ENCODE data around the gene PDXDC1.
"Not testable (repeated sequence)": the region's sequence is repeated elsewhere in the genome, so short reads cannot be mapped to it uniquely, and the experiment has no call there.

Gene PDXDC1

DNA sequence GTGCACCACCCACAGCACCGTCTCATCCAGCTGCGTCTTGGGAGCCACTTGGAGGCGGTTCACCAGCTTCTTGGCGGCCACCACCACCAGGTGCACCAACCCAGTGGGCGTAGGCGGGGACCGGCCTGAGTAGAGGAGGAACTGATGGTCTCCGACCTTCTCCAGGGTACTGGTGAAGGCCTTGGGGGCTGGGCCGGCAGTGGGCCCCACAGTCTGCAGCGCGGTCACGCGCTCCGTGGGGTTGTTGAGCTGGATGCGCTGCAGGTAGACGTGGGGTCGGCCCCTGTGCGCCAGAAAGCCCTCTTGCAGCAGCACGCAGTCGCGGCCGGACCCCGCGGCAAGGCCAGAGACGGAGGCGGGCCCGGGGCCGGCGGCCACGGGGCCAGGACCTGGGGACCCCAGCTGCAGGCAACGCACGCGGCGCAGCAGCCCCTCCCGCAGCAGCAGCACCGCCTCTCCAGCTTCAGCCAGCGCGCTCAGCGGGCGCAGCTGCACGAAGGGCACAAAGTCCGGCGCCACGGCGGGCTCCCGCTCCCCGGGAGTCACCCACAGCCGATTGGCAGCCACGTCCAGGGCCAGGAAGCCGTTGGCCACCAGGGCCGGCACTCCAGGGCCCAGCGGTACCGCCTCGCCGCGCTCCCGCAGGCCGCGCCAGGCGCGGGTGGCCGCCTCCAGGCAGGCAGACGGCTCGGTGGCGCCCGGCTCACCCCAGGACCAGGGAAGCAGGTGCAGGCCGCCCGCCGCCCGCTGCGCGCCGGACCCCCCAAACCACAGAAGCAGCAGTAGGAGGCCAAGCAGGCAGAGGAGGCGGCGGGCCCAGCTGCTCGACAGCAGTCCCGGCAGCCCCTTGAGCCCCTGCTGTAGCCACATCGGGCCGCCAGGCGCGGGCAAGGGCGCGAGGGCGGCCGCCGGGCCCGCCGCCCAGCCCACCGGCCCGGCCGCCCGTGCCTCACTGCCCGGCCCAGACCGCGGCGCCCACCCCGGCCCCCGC is 14.8 kb downstream of the PDXDC1 start:
- Mint-ChIP-seq H3K9me3 (peaks cover 19% of the 10 kb centered on the region), H3K27ac (peak overlapping the region in 1 of 3 experiments; percentile 52), H3K36me3 (ENCODE audit: low read depth) (peaks cover 77% of the 10 kb centered on the region)
- H3K4me3 Mint-ChIP-seq; H3K27me3 Mint-ChIP-seq (ENCODE audit: low read depth); H3K4me1 Mint-ChIP-seq: not testable (repeated sequence)

DNA sequence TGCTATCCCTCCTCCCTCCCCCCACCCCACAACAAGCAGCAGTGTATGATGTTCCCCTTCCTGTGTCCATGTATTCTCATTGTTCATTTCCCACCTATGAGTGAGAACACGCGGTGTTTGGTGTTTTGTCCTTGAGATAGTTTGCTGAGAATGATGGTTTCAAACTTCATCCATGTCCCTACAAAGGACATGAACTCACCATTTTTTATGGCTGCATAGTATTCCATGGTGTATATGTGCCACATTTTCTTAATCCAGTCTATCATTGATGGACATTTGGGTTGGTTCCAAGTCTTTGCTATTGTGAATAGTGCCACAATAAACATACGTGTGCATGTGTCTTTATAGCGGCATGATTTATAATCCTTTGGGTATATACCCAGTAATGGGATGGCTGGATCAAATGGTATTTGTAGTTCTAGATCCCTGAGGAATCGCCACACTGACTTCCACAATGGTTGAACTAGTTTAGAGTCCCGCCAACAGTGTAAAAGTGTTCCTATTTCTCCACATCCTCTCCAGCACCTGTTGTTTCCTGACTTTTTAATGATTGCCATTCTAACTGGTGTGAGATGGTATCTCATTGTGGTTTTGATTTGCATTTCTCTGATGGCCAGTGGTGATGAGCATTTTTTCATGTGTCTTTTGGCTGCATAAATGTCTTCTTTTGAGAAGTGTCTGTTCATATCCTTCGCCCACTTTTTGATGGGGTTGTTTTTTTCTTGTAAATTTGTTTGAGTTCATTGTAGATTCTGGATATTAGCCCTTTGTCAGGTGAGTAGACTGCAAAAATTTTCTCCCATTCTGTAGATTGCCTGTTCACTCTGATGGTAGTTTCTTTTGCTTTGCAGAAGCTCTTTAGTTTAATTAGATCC is 18.7 kb downstream of the PDXDC1 start:
- not testable (repeated sequence) for H3K4me3 Mint-ChIP-seq, H3K27ac Mint-ChIP-seq

DNA sequence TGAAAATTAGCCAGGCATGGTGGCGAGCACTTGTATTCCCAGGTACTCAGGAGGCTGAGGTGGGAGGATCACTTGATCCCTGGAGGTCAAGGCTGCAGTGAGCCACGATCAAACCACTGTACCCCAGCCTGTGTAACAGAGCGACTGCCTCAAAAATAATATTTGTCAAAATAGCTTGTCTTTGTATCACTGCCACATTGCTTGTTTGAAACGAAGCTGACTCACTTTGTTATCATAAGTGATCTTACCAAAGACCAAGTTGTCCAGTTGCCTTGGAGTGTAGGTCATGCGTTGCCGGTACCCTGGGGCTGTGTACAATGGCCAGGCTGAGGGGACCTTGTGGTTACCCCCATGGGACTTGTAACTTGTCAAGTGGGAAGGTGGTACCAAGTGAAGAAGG is 21.9 kb downstream of the PDXDC1 start:
- H3K4me1 Mint-ChIP-seq; H3K4me3 Mint-ChIP-seq; H3K27me3 Mint-ChIP-seq (ENCODE audit: low read depth); H3K27ac Mint-ChIP-seq: not testable (repeated sequence)
- Mint-ChIP-seq H3K9me3 (peaks cover 35% of the 10 kb centered on the region), H3K36me3 (ENCODE audit: low read depth) (peaks cover 61% of the 10 kb centered on the region)

More for the DNA sequence above, 18.7 kb downstream of the PDXDC1 start:
- Mint-ChIP-seq H3K36me3 (ENCODE audit: low read depth) (peaks cover 69% of the 10 kb centered on the region), H3K9me3 (peaks cover 35% of the 10 kb centered on the region)
- not testable (repeated sequence) for H3K27me3 Mint-ChIP-seq (ENCODE audit: low read depth); H3K4me1 Mint-ChIP-seq

DNA sequence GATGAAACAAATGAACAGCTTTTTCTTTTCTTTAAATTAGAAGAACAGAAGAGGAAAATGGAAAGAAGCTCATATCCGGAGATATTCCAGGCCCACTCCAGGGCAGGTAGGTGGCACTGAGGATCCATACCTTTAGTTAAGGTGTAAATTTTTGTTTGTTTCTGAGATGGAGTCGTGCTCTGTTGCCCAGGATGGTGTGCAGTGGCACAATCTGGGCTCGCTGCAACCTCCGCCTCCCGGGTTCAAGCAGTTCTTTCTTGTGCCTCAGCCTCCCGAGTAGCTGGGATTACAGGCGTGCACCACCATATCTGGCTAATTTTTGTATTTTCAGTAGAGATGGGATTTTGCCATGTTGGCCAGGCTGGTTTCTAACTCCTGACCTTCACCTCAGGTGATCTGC is 23.5 kb downstream of the PDXDC1 start:
- Mint-ChIP-seq H3K9me3 (peaks cover 23% of the 10 kb centered on the region), H3K36me3 (ENCODE audit: low read depth) (peaks cover 45% of the 10 kb centered on the region)
- H3K4me3 Mint-ChIP-seq; H3K4me1 Mint-ChIP-seq; H3K27ac Mint-ChIP-seq; H3K27me3 Mint-ChIP-seq (ENCODE audit: low read depth): not testable (repeated sequence)

DNA sequence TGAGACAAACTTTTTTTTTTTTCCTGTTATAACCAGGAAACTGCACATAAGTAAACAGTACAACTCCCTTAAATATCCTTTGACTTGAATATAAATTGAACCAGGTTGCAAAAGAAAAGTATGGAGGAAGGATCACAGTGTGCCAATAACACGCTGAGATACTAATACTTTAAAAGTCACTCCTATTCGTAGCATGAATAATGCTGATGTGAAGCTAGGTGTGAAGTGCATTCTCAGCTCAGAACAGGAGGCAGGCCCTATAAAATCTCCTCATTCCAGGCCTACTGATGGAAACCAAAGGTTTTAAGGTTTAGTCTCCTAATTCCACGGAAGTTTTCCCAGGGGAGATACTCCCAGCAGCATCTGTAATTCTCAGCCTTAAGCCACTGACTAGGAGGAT is 25.0 kb downstream of the PDXDC1 start:
- H3K4me1 Mint-ChIP-seq; H3K27ac Mint-ChIP-seq; H3K4me3 Mint-ChIP-seq; H3K27me3 Mint-ChIP-seq (ENCODE audit: low read depth): not testable (repeated sequence)
- Mint-ChIP-seq H3K9me3 (peaks cover 13% of the 10 kb centered on the region), H3K36me3 (ENCODE audit: low read depth) (peaks cover 43% of the 10 kb centered on the region)

DNA sequence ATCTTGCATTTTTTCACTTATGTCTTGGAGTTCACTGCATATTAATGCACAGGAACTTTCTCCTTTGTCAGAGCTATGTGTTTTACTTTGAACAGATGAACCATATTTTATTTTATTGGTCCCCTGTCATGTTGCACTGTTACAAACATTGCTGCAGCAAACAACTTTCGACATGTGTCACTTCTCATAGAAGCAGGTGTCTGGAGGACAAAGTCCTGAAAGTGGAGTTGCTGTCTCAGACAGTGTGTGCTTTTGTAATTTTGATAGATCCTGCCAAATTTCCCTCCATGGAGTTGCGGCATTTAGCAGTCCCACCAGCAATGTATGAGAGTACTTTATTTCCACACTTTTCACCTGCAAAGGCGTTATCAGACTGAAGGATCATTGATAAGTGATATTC is 27.6 kb downstream of the PDXDC1 start:
- not testable (repeated sequence) for H3K4me1 Mint-ChIP-seq; H3K4me3 Mint-ChIP-seq; H3K27me3 Mint-ChIP-seq (ENCODE audit: low read depth); H3K27ac Mint-ChIP-seq; H3K9me3 Mint-ChIP-seq
- peaks cover 43% of the 10 kb centered on the region for H3K36me3 Mint-ChIP-seq (ENCODE audit: low read depth)

DNA sequence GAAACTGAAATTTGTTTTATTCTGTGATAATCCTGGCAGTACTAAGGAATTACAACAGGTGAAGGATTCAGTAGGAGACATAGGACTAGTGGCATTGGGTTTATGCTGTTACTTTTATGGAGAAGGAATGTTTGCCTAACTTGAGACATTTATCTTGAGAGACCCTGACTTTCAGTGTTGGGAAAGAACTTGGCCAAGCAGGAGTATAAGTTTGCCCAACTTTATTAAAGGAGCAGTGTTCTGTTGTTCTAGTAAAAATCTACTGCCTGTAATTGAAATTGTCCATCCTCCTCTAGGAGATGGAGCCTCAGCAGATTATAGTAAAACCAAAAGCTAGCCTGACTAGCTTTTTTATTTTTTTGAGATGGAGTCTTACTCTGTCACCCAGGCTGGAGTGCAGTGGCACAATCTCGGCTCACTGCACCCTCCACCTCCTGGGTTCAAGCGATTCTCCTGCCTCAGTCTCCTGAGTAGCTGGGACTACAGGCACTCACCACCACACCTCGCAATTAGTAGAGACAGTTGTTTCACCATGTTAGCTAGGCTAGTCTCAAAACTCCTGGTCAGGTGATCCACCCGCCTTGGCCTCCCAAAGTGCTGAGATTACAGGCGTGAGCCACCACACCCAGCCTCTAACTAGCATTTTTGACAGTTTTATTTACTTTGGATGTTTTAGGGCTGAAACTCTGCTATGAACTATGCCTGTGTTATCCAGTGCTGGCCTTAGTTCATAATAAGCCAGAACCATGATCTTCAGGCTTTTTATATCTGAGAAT is 30.7 kb downstream of the PDXDC1 start:
- H3K36me3 Mint-ChIP-seq (ENCODE audit: low read depth) = peaks cover 51% of the 10 kb centered on the region
- H3K27me3 Mint-ChIP-seq (ENCODE audit: low read depth); H3K27ac Mint-ChIP-seq; H3K9me3 Mint-ChIP-seq; H3K4me3 Mint-ChIP-seq; H3K4me1 Mint-ChIP-seq: not testable (repeated sequence)

DNA sequence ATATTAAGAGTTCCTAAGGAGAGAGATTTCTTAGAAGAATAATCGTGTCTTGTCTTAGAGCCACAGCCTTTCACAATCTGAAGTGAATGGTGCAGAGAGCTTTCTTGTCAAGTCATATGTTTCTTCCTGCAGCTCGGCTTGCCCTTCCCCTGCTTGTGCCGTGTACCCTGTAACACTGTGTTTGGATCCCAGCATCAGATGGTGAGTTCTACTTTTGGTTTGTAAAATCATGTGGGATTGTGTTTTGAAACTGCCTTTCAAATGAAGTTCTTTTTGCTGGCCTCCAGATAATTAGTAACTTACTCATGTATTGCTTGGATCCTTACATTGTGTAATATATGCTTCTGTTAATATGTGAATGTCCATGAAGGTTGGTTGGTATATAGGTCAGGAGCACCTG is 33.8 kb downstream of the PDXDC1 start:
- Mint-ChIP-seq H3K36me3 (ENCODE audit: low read depth) (peaks cover 69% of the 10 kb centered on the region), H3K27ac (peak overlapping the region in 1 of 3 experiments; percentile 34)
- H3K4me1 Mint-ChIP-seq; H3K9me3 Mint-ChIP-seq; H3K27me3 Mint-ChIP-seq (ENCODE audit: low read depth); H3K4me3 Mint-ChIP-seq: not testable (repeated sequence)

DNA sequence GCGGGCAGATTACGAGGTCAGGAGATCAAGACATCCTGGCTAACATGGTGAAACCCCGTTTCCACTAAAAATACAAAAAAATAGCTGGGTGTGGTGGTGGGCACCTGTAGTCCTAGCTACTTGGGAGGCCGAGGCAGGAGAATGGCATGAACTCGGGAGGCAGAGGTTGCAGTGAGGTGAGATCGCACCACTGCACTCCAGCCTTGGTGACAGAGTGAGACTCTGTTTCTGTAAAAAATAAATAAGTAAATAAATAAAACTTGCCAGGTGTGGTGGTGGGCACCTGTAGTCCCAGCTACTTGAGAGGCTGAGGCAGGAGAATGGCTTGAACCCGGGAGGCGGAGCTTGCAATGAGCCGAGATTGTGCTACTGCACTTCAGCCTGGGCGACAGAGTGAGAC is 38.1 kb downstream of the PDXDC1 start:
- H3K4me3 Mint-ChIP-seq; H3K9me3 Mint-ChIP-seq; H3K27ac Mint-ChIP-seq; H3K27me3 Mint-ChIP-seq (ENCODE audit: low read depth): not testable (repeated sequence)
- H3K36me3 Mint-ChIP-seq (ENCODE audit: low read depth) = peaks cover 65% of the 10 kb centered on the region
- peaks cover 23% of the 10 kb centered on the region for H3K4me1 Mint-ChIP-seq

DNA sequence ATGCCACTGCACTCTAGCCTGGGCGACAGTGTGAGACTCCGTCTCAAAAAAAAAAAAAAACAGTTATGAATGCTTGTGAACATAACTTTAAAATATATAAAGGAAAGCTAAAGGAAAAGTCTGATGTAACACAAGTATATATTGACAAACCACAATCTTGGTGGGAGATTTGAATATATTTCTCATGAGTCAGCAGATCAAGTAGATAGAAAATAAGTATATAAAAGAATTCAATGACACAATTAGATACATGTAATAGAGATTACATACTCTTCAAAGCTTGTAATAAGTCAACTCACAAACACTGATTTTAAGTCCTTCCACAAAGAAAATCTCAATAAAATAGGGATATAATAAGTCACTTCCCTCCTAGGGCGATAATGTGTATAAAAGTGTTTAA is 40.8 kb downstream of the PDXDC1 start:
- Mint-ChIP-seq H3K4me1 (peaks cover 23% of the 10 kb centered on the region), H3K36me3 (ENCODE audit: low read depth) (peaks cover 65% of the 10 kb centered on the region)

DNA sequence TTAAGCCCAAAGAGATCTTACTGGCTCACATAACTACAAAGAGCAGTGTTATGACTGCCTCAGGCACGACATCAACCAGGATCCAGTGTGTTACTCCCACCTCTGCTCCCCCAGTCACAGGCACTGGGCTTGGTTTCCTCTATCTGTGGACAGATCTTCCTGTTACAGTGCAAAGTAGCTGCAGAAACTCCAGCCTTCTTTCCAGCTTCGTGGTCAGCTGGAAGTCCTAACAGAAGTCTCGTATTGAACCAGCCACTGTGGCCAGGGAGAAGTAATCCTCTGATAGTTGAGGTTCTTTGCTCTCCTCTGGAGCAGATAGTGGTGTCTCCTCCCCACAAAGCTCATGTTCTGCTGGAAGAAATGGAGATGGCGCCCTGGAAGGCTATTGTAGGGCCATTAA is 41.5 kb downstream of the PDXDC1 start:
- not testable (repeated sequence) for H3K27me3 Mint-ChIP-seq (ENCODE audit: low read depth); H3K4me3 Mint-ChIP-seq; H3K9me3 Mint-ChIP-seq
- peak overlapping the region; percentile 58 to 88 (median 78) for H3K27ac Mint-ChIP-seq
- H3K36me3 Mint-ChIP-seq (ENCODE audit: low read depth) = peaks cover 62% of the 10 kb centered on the region
- peaks cover 23% of the 10 kb centered on the region for H3K4me1 Mint-ChIP-seq

More for the DNA sequence above, 40.8 kb downstream of the PDXDC1 start:
- not testable (repeated sequence) for H3K4me3 Mint-ChIP-seq; H3K27me3 Mint-ChIP-seq (ENCODE audit: low read depth); H3K27ac Mint-ChIP-seq; H3K9me3 Mint-ChIP-seq

DNA sequence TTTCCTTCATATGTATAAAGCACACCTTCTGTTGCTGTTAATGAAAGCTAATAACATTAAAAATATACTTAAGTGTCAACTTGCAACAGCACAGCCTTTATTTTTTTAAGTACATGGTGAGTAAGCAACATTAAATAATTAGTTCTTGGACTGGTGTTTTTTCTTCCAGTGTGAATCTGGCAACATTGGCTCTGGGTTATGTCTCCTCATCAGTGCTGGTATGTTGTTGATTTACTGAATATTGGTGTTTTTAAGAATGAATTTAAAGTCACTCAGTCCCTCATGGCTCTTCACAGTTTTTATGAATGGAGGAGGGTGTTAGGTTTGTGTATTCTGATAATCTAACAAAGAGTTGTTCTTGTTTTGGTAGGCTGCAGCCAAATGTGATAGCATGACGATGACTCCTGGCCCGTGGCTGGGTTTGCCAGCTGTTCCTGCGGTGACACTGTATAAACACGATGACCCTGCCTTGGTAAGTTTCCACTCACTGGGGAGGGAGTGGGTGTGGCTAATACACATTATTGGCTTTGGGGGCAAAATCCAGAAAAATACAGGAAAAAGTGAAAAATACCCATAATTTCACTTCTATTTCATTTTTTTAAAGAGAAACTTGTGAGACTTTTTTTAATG is 42.2 kb downstream of the PDXDC1 start:
- peak overlapping the region in 1 of 3 experiments; percentile 21 for H3K4me3 Mint-ChIP-seq
- not testable (repeated sequence) for H3K27me3 Mint-ChIP-seq (ENCODE audit: low read depth); H3K9me3 Mint-ChIP-seq
- H3K27ac Mint-ChIP-seq = peak overlapping the region; percentile 78 to 88 (median 84)
- H3K36me3 Mint-ChIP-seq (ENCODE audit: low read depth) = peaks cover 60% of the 10 kb centered on the region
- H3K4me1 Mint-ChIP-seq = peaks cover 23% of the 10 kb centered on the region

DNA sequence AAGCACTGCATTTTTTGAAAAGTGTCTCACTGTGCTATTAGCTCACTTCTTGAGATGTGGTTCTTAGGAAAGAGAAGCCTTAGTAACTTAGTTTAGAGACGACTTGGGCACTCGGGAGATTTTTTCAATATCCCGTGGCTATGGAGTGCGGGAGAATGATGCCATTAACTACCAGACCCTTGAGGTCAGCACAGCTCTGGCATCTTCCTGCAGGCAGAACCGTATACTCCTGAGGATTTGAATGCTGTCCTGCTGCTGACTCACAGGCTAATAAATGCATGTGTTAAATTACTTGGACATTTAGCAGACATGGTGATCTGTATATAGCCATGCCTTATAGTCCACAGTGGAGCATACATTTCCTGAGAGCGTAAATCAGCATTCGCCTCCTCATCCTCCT is 46.6 kb downstream of the PDXDC1 start:
- not testable (repeated sequence) for H3K4me3 Mint-ChIP-seq; H3K27ac Mint-ChIP-seq; H3K27me3 Mint-ChIP-seq (ENCODE audit: low read depth); H3K9me3 Mint-ChIP-seq
- peaks cover 10% of the 10 kb centered on the region for H3K4me1 Mint-ChIP-seq
- H3K36me3 Mint-ChIP-seq (ENCODE audit: low read depth) = peaks cover 78% of the 10 kb centered on the region
